HepG2 (cell line): Measurements from ENCODE around the gene SLC35D2. TPM values are rescaled to one million over a fixed set of nuclear protein-coding genes. Genes with fewer than 3 reads are reported as not detected.

ENCODE experiments used
- ARHGAP35 ChIP-seq: sonication (generic); formaldehyde crosslinking; IDR thresholded peaks from 2 replicates; pipeline ENCODE4 v1.9.0; 2022; ENCODE audit warnings: mild to moderate bottlenecking, inconsistent platforms, moderate library complexity, missing genetic modification reagents, borderline replicate concordance
- ELF3 ChIP-seq: IDR thresholded peaks from 2 replicates; pipeline ENCODE4 v1.6.1; 2016; ENCODE audit warnings: missing genetic modification reagents, missing compliant biosample characterization
- ETV6 ChIP-seq: sonication (generic); formaldehyde crosslinking; conservative IDR thresholded peaks from 2 replicates; pipeline ENCODE4 v1.4.0; 2020; ENCODE audit warnings: missing genetic modification reagents
- PREB ChIP-seq: sonication (generic); formaldehyde crosslinking; IDR thresholded peaks from 2 replicates; pipeline ENCODE4 v1.4.0; 2020; ENCODE audit warnings: missing genetic modification reagents
- STAT6 ChIP-seq: sonication (generic); formaldehyde crosslinking; IDR thresholded peaks from 2 replicates; pipeline ENCODE4 v1.4.0; 2020; ENCODE audit warnings: missing genetic modification reagents, mild to moderate bottlenecking, borderline replicate concordance
- ZGPAT ChIP-seq: IDR thresholded peaks from 2 replicates; pipeline ENCODE4 v1.6.1; 2016; ENCODE audit warnings: mild to moderate bottlenecking
- ZSCAN31 ChIP-seq: sonication (generic); formaldehyde crosslinking; IDR thresholded peaks from 2 replicates; pipeline ENCODE4 v1.5.0; 2020; ENCODE audit warnings: low read depth, mild to moderate bottlenecking, missing genetic modification reagents
- polyA plus RNA-seq, 8 experiments: library from polyadenylated mRNA; depleted of rRNA in 3 of 8; stranded (reverse) in 7 of 8; unstranded in 1 of 8; fragments of >200 nt; fragmentation: Illumina TruSeq in 4 of 8; extraction: Trizol in 4 of 8; gene quantifications; 2 replicates each; pipeline versions ENCODE4 v1.2.1 to v1.2.3, GENCODE V29; 2011 to 2016; ENCODE audit warnings: low read depth in 4 of 8, missing spikeins in 1 of 8, mixed read lengths in 1 of 8; ENCODE audit not compliant: insufficient read depth in 1 of 8
- total RNA-seq, 5 experiments: library from RNA; depleted of rRNA; stranded (reverse); fragments of >200 nt; fragmentation: Illumina TruSeq; extraction: Trizol; gene quantifications; 2 replicates each; pipeline ENCODE4 v1.2.3, GENCODE V29; 2016; ENCODE audit warnings: low read depth in 1 of 5
- TF ChIP-seq, protein P1 (sequence below): sonication (generic); formaldehyde crosslinking; IDR thresholded peaks from 2 replicates; pipeline ENCODE4 v1.4.0; 2020; ENCODE audit warnings: missing genetic modification reagents
- TF ChIP-seq, protein P2 (sequence below), 2 experiments: fragments of 450-650 bp in 1 of 2; sonication (generic) in 1 of 2; formaldehyde crosslinking in 1 of 2; IDR thresholded peaks; 2 replicates each; pipeline versions ENCODE4 v1.6.1 to v1.8.0; 2016 to 2022; ENCODE audit warnings: antibody characterized with exemption in 1 of 2, mild to moderate bottlenecking in 1 of 2, missing genetic modification reagents in 1 of 2
- TF ChIP-seq, protein P3 (sequence below): sonication (generic); formaldehyde crosslinking; IDR thresholded peaks from 2 replicates; pipeline ENCODE4 v1.4.0; 2020; ENCODE audit warnings: missing genetic modification reagents

SLC35D2 gene
- total and polyA plus RNA-seq, 2 of the 13 experiments (the other 11 are each of a cell fraction or from before 2014, with no cell fraction given): 96.2 to 103 TPM

DNA sequence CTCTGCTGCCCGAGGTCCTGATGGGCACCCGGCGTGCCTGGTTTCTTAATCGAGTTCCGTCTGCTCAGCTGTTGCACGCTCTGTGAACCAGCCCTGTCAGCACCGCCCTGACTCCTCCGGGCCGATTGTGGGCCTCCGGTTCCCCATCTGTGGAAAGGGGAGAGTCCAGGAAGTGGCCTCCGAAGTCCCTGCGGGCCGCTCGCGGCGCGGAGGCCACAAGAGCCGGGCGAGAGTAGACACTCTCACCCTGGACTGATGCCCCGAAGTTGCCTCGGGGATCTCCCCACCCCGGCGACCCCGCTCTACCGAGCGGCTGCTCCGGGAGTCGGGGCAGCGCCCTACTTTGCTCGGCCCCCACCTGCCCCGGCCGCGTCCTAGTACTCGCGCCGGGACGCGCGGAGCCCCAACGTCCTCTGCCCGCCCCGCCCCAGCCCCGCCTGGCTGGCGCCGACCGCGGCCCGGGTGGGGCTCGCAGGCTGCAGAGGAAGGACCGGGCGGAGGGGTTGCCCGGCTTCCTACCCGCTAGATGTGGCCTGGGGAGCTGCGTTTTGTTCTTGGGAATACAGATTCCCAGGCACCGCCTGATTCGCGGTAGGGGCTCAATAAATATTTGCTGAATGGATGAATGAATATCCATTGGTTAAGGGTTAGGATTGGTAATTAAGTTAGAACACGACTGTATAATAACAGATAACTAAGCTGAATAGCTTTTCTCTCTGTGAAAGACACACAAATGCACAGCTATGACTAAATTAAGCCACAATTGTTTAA is 35.6 kb upstream of the SLC35D2 start (continued):
- TF ChIP-seq, protein P1, sequence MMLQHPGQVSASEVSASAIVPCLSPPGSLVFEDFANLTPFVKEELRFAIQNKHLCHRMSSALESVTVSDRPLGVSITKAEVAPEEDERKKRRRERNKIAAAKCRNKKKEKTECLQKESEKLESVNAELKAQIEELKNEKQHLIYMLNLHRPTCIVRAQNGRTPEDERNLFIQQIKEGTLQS (CRISPR knock-in tag): no peak; the same call in 1 of the 2 replicates
- TF ChIP-seq, protein P2, sequence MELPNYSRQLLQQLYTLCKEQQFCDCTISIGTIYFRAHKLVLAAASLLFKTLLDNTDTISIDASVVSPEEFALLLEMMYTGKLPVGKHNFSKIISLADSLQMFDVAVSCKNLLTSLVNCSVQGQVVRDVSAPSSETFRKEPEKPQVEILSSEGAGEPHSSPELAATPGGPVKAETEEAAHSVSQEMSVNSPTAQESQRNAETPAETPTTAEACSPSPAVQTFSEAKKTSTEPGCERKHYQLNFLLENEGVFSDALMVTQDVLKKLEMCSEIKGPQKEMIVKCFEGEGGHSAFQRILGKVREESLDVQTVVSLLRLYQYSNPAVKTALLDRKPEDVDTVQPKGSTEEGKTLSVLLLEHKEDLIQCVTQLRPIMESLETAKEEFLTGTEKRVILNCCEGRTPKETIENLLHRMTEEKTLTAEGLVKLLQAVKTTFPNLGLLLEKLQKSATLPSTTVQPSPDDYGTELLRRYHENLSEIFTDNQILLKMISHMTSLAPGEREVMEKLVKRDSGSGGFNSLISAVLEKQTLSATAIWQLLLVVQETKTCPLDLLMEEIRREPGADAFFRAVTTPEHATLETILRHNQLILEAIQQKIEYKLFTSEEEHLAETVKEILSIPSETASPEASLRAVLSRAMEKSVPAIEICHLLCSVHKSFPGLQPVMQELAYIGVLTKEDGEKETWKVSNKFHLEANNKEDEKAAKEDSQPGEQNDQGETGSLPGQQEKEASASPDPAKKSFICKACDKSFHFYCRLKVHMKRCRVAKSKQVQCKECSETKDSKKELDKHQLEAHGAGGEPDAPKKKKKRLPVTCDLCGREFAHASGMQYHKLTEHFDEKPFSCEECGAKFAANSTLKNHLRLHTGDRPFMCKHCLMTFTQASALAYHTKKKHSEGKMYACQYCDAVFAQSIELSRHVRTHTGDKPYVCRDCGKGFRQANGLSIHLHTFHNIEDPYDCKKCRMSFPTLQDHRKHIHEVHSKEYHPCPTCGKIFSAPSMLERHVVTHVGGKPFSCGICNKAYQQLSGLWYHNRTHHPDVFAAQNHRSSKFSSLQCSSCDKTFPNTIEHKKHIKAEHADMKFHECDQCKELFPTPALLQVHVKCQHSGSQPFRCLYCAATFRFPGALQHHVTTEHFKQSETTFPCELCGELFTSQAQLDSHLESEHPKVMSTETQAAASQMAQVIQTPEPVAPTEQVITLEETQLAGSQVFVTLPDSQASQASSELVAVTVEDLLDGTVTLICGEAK (IDR thresholded peaks at IDR 0.05): no peak
- TF ChIP-seq, protein P2 (CRISPR knock-in tag; IDR thresholded peaks at IDR 0.05): no peak
- TF ChIP-seq PREB (CRISPR knock-in tag) (no peak), ZSCAN31 (CRISPR knock-in tag) (no peak), ARHGAP35 (CRISPR knock-in tag) (no peak), ETV6 (peak; percentile 50), ZGPAT (peak; percentile 64; the same call in 1 of the 2 replicates), ELF3 (CRISPR knock-in tag) (0 out of 2 replicates have a peak, but pooled peaks have one; percentile 28), STAT6 (CRISPR knock-in tag) (0 out of 2 replicates have a peak, but pooled peaks have one; percentile 51)
- TF ChIP-seq, protein P3, sequence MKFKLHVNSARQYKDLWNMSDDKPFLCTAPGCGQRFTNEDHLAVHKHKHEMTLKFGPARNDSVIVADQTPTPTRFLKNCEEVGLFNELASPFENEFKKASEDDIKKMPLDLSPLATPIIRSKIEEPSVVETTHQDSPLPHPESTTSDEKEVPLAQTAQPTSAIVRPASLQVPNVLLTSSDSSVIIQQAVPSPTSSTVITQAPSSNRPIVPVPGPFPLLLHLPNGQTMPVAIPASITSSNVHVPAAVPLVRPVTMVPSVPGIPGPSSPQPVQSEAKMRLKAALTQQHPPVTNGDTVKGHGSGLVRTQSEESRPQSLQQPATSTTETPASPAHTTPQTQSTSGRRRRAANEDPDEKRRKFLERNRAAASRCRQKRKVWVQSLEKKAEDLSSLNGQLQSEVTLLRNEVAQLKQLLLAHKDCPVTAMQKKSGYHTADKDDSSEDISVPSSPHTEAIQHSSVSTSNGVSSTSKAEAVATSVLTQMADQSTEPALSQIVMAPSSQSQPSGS (CRISPR knock-in tag): no peak
